ENCODE measurements around the gene GPR15. TPM values are rescaled to one million over a fixed set of nuclear protein-coding genes. Genes with fewer than 3 reads are reported as not detected.

Gene GPR15
- total and polyA plus RNA-seq, 2 experiments from 2014 or later = not detected

DNA sequence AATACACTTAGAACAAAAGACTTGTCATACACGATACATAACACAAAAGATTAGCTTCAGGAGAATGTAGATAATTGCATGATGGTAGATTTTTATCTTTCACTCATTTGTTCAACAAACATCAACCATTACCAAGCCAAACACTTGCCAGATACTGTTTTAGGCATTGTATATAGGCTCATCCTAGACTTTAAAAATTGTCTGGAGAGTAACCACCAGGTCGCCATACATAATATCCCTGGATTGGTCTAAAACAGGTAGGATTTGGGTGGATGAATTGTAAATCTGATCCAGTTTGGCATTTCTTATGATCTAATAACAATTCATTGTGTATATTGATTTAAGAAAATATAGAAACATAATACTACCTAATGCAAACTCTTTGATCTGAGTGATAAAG is 22.8 kb downstream of the GPR15 start:
- Mint-ChIP-seq H3K27ac (no peak overlapping the region), H3K27me3 (ENCODE audit: insufficient read depth, low read depth, poor library complexity) (peaks cover 2% of the 10 kb centered on the region), H3K9me3 (no peaks in the 10 kb centered on the region), H3K4me3 (no peak overlapping the region), H3K36me3 (ENCODE audit: low read depth) (no peaks in the 10 kb centered on the region), H3K4me1 (peaks cover 1% of the 10 kb centered on the region; the same call in 1 of the 3 replicates)
- TF ChIP-seq POLR2AphosphoS5 (IDR thresholded peaks at IDR 0.05; ENCODE audit: low read depth) (no peak), STAT1 (IDR thresholded peaks at IDR 0.05; ENCODE audit: unreplicated experiment) (no peak), NANOG (IDR thresholded peaks at IDR 0.05; ENCODE audit: borderline replicate concordance) (no peak), ZNF331 (CRISPR knock-in tag; IDR thresholded peaks at IDR 0.05; ENCODE audit: low read depth) (no peak), EZH2phosphoT487 (IDR thresholded peaks at IDR 0.05; ENCODE audit: unreplicated experiment) (no peak), EZH2 (IDR thresholded peaks at IDR 0.05; ENCODE audit: low read depth, unreplicated experiment) (no peak), JUNB (IDR thresholded peaks at IDR 0.05; ENCODE audit: unreplicated experiment) (no peak), ZNF114 (CRISPR knock-in tag; IDR thresholded peaks at IDR 0.05) (no peak)
- TF ChIP-seq, protein P1, sequence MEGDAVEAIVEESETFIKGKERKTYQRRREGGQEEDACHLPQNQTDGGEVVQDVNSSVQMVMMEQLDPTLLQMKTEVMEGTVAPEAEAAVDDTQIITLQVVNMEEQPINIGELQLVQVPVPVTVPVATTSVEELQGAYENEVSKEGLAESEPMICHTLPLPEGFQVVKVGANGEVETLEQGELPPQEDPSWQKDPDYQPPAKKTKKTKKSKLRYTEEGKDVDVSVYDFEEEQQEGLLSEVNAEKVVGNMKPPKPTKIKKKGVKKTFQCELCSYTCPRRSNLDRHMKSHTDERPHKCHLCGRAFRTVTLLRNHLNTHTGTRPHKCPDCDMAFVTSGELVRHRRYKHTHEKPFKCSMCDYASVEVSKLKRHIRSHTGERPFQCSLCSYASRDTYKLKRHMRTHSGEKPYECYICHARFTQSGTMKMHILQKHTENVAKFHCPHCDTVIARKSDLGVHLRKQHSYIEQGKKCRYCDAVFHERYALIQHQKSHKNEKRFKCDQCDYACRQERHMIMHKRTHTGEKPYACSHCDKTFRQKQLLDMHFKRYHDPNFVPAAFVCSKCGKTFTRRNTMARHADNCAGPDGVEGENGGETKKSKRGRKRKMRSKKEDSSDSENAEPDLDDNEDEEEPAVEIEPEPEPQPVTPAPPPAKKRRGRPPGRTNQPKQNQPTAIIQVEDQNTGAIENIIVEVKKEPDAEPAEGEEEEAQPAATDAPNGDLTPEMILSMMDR (conservative IDR thresholded peaks at IDR 0.05; ENCODE audit: low read depth in 2 of 2) = no peak
- TF ChIP-seq, protein P2, sequence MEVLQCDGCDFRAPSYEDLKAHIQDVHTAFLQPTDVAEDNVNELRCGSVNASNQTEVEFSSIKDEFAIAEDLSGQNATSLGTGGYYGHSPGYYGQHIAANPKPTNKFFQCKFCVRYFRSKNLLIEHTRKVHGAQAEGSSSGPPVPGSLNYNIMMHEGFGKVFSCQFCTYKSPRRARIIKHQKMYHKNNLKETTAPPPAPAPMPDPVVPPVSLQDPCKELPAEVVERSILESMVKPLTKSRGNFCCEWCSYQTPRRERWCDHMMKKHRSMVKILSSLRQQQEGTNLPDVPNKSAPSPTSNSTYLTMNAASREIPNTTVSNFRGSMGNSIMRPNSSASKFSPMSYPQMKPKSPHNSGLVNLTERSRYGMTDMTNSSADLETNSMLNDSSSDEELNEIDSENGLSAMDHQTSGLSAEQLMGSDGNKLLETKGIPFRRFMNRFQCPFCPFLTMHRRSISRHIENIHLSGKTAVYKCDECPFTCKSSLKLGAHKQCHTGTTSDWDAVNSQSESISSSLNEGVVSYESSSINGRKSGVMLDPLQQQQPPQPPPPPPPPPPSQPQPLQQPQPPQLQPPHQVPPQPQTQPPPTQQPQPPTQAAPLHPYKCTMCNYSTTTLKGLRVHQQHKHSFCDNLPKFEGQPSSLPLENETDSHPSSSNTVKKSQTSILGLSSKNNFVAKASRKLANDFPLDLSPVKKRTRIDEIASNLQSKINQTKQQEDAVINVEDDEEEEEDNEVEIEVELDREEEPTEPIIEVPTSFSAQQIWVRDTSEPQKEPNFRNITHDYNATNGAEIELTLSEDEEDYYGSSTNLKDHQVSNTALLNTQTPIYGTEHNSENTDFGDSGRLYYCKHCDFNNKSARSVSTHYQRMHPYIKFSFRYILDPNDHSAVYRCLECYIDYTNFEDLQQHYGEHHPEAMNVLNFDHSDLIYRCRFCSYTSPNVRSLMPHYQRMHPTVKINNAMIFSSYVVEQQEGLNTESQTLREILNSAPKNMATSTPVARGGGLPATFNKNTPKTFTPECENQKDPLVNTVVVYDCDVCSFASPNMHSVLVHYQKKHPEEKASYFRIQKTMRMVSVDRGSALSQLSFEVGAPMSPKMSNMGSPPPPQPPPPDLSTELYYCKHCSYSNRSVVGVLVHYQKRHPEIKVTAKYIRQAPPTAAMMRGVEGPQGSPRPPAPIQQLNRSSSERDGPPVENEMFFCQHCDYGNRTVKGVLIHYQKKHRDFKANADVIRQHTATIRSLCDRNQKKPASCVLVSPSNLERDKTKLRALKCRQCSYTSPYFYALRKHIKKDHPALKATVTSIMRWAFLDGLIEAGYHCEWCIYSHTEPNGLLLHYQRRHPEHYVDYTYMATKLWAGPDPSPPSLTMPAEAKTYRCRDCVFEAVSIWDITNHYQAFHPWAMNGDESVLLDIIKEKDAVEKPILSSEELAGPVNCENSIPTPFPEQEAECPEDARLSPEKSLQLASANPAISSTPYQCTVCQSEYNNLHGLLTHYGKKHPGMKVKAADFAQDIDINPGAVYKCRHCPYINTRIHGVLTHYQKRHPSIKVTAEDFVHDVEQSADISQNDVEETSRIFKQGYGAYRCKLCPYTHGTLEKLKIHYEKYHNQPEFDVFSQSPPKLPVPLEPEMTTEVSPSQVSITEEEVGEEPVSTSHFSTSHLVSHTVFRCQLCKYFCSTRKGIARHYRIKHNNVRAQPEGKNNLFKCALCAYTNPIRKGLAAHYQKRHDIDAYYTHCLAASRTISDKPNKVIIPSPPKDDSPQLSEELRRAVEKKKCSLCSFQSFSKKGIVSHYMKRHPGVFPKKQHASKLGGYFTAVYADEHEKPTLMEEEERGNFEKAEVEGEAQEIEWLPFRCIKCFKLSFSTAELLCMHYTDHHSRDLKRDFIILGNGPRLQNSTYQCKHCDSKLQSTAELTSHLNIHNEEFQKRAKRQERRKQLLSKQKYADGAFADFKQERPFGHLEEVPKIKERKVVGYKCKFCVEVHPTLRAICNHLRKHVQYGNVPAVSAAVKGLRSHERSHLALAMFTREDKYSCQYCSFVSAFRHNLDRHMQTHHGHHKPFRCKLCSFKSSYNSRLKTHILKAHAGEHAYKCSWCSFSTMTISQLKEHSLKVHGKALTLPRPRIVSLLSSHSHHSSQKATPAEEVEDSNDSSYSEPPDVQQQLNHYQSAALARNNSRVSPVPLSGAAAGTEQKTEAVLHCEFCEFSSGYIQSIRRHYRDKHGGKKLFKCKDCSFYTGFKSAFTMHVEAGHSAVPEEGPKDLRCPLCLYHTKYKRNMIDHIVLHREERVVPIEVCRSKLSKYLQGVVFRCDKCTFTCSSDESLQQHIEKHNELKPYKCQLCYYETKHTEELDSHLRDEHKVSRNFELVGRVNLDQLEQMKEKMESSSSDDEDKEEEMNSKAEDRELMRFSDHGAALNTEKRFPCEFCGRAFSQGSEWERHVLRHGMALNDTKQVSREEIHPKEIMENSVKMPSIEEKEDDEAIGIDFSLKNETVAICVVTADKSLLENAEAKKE (CRISPR knock-in tag; IDR thresholded peaks at IDR 0.05) = no peak
- TF ChIP-seq, protein P3, sequence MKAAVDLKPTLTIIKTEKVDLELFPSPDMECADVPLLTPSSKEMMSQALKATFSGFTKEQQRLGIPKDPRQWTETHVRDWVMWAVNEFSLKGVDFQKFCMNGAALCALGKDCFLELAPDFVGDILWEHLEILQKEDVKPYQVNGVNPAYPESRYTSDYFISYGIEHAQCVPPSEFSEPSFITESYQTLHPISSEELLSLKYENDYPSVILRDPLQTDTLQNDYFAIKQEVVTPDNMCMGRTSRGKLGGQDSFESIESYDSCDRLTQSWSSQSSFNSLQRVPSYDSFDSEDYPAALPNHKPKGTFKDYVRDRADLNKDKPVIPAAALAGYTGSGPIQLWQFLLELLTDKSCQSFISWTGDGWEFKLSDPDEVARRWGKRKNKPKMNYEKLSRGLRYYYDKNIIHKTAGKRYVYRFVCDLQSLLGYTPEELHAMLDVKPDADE (IDR thresholded peaks at IDR 0.05) = no peak
- no peaks in the 10 kb centered on the region for H3F3A ChIP-seq (replicated peaks; ENCODE audit: low read depth)
- no peak overlapping the region for H3K27ac ChIP-seq (ENCODE audit: low read depth)
- no peaks in the 10 kb centered on the region for H3K27me3 ChIP-seq (ENCODE audit: insufficient read depth)
- no peak overlapping the region for H2AFZ ChIP-seq
- no peak overlapping the region for H3K4me2 ChIP-seq
- H3K36me3 ChIP-seq (ENCODE audit: insufficient read depth) = no peaks in the 10 kb centered on the region
- ATAC-seq = no peak
- no peak overlapping the region for H3K4me3 ChIP-seq
- DNase-seq (ENCODE audit: low spot score) = no peak
- no peaks in the 10 kb centered on the region for H3K4me1 ChIP-seq (ENCODE audit: insufficient read depth)
- no peaks in the 10 kb centered on the region for H4K20me1 ChIP-seq (replicated peaks; ENCODE audit: insufficient read depth)
- H3K9me2 ChIP-seq (ENCODE audit: insufficient read depth) = no peaks in the 10 kb centered on the region
- no peaks in the 10 kb centered on the region for H3K79me2 ChIP-seq (replicated peaks; ENCODE audit: insufficient read depth)
